ENCODE data around the gene PAX5. TPM values are rescaled to one million over a fixed set of nuclear protein-coding genes. Genes with fewer than 3 reads are reported as not detected.
A peak's percentile ranks its signal among the peaks of the same experiment; 100 is the strongest.

PAX5 gene
- total RNA-seq, 6 experiments from 2014 or later, result not detected

DNA sequence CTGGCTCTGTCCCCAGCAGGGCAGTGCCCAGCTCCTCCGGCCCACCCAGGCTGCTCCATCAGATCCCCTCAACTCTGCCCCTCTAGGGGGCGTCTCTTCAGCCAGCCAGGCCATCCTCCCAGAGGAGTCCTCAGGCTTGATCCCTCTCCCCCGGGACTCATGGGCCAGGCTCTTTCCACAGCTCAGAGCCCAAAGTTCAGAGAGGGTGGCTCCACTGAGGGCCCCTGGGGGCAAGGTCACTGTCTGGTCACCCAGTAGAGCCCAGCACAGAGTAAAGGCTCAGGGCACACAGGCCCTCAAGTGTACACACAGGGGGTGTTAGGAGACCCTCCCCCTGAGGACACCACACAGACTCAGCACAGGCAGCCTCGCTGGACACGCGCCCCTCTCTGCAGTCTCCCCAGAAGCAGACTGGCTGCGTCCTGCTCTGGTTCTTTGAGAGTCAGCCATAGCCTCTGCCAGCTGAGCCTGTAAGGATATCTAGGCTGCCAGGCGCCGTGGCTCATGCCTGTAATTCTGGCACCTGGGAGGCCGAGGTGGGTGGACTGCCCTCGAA, 64.8 kb downstream of the PAX5 start:
- no peak overlapping the region for H3K4me3 Mint-ChIP-seq
- peaks cover 5% of the 10 kb centered on the region; the same call in 1 of the 2 replicates for H3K4me1 Mint-ChIP-seq (ENCODE audit: low read depth)
- H3K9me3 Mint-ChIP-seq, result no peaks in the 10 kb centered on the region
- DNase-seq, result no peak
- TF ChIP-seq, protein P1, sequence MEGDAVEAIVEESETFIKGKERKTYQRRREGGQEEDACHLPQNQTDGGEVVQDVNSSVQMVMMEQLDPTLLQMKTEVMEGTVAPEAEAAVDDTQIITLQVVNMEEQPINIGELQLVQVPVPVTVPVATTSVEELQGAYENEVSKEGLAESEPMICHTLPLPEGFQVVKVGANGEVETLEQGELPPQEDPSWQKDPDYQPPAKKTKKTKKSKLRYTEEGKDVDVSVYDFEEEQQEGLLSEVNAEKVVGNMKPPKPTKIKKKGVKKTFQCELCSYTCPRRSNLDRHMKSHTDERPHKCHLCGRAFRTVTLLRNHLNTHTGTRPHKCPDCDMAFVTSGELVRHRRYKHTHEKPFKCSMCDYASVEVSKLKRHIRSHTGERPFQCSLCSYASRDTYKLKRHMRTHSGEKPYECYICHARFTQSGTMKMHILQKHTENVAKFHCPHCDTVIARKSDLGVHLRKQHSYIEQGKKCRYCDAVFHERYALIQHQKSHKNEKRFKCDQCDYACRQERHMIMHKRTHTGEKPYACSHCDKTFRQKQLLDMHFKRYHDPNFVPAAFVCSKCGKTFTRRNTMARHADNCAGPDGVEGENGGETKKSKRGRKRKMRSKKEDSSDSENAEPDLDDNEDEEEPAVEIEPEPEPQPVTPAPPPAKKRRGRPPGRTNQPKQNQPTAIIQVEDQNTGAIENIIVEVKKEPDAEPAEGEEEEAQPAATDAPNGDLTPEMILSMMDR (IDR thresholded peaks at IDR 0.05), result peak; percentile 25; the same call in 1 of the 2 replicates
- no peak overlapping the region for H3K27ac Mint-ChIP-seq
- no peaks in the 10 kb centered on the region for H3K36me3 Mint-ChIP-seq (ENCODE audit: low read depth)
- H3K27me3 Mint-ChIP-seq (ENCODE audit: insufficient read depth), result peaks cover 51% of the 10 kb centered on the region

DNA sequence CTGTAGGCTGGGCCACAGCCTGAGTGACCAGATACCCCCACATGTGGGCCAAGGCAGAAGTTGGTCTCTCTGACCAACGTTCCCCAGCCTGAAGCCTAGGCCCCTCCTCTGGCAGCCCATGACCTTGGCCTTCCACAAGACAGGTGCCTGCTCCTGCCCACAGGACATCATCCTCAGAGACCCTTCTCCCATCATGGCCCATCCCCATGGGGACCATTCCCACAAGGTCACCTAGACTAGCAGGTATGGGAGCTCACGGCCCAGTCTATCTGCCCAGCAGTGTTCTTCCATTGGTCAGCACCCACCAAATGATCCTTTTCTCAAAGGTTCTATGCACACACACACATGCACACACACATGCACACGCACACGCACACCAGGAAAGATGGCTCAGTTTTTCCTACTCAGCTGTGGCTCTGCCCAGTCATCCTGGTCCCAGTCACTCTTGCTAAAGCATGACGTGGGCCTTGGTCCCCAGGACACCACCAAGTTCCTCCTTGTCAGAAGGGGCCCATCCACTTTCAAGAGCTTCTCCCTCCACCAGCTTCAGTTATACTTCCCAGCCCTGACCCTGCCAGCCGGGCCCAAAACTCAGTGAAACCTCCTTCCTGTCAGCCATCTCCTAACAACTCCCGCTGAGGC, 65.4 kb downstream of the PAX5 start:
- H3K27me3 Mint-ChIP-seq (ENCODE audit: insufficient read depth), result peaks cover 55% of the 10 kb centered on the region
- peaks cover 5% of the 10 kb centered on the region; the same call in 1 of the 2 replicates for H3K4me1 Mint-ChIP-seq (ENCODE audit: low read depth)
- no peak overlapping the region for H3K4me3 Mint-ChIP-seq
- no peaks in the 10 kb centered on the region for H3K9me3 Mint-ChIP-seq
- H3K36me3 Mint-ChIP-seq (ENCODE audit: low read depth), result no peaks in the 10 kb centered on the region
- no peak for DNase-seq
- H3K27ac Mint-ChIP-seq, result no peak overlapping the region
- TF ChIP-seq, protein P1 (IDR thresholded peaks at IDR 0.05), result no peak

DNA sequence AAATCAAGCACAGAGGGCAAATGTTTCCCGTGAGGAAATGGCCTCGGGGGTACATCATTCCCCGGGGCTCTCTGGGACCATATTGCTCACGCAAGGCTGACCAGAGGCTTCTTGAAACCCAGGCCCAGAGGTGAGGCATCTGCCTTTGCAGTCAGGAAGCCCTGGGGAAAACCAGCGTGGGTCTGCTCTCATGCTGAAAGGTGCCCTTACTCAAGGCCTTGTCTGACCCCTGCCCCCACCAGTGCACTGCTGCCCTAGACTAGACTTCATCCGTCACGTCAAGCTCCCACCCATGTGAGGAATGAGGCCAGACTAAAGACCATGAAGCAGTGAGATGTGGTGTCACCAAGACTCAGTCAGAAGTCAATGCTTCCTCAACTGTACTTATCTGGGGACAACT, 66.1 kb downstream of the PAX5 start:
- Mint-ChIP-seq H3K36me3 (ENCODE audit: low read depth) (no peaks in the 10 kb centered on the region), H3K27ac (no peak overlapping the region), H3K9me3 (no peaks in the 10 kb centered on the region), H3K27me3 (ENCODE audit: insufficient read depth) (peaks cover 62% of the 10 kb centered on the region), H3K4me1 (ENCODE audit: low read depth) (peaks cover 5% of the 10 kb centered on the region; the same call in 1 of the 2 replicates), H3K4me3 (no peak overlapping the region)
- TF ChIP-seq, protein P1 (IDR thresholded peaks at IDR 0.05), result no peak
- DNase-seq, result no peak

DNA sequence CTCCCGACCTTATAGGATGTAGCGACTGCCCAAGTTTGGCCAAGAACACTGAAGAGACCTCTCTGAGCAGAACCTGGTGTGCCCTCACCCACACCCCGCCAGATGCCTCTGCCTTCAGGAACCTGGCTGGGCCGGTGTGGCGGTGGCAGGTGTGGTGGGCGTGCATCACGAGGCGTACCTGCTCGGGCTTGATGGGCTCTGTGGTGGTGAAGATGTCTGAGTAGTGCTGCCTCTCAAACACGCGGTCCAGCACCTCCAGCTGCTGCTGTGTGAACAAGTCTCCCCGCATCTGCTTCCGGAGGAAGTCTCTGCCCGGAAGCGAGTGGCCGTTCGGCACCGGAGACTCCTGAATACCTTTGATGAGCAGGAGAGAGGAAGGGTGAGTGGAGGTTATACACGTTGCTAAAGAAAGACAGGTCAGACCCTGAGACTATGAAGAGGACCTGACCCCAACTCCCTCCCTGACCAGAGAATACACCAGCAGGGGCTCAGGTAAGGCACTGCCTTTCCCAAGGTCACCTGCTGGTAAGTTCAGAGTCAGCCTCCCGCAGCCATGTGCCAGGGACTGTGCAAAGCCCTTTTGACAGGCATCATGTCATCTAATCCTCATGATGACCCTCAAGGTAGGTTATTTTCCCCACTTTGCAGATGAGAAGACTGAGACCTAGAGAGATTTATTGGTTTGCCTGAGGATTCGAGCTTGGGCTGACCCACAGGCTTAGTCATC, 67.5 kb downstream of the PAX5 start:
- peaks cover 55% of the 10 kb centered on the region for H3K27me3 Mint-ChIP-seq (ENCODE audit: insufficient read depth)
- H3K9me3 Mint-ChIP-seq, result no peaks in the 10 kb centered on the region
- peaks cover 5% of the 10 kb centered on the region; the same call in 1 of the 2 replicates for H3K4me1 Mint-ChIP-seq (ENCODE audit: low read depth)
- no peak overlapping the region for H3K4me3 Mint-ChIP-seq
- no peak for DNase-seq
- no peak overlapping the region for H3K27ac Mint-ChIP-seq
- TF ChIP-seq, protein P1 (IDR thresholded peaks at IDR 0.05), result no peak
- H3K36me3 Mint-ChIP-seq (ENCODE audit: low read depth), result no peaks in the 10 kb centered on the region

DNA sequence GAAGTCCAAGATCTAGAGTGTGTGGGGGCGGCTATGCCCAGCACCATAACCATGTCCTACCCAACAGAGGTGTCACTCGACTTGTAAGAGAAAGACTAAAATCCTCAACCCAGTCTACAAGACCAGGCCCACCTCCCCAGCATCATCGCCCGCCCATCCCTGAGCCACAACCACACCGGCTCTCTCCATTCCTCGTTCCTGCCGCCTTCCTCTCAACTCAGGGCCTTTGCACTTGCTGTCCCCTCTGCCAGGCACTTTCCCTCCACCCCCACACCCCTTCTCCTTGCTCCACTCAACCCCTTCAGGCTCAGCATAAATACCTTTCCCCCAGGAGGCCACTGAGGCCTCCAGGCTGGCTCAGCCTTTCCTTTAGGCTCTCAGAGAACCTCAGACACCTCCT, 69.3 kb downstream of the PAX5 start:
- Mint-ChIP-seq H3K27ac (no peak overlapping the region), H3K4me1 (ENCODE audit: low read depth) (no peaks in the 10 kb centered on the region; the same call in 1 of the 2 replicates), H3K27me3 (ENCODE audit: insufficient read depth) (peaks cover 50% of the 10 kb centered on the region), H3K36me3 (ENCODE audit: low read depth) (no peaks in the 10 kb centered on the region), H3K9me3 (no peaks in the 10 kb centered on the region), H3K4me3 (no peak overlapping the region)
- TF ChIP-seq, protein P1 (IDR thresholded peaks at IDR 0.05), result no peak
- DNase-seq, result no peak

All from HFFc6 (cell line).